Lower leg skin (tissue), 4 donors: ENCODE data around the gene ELP6. TPM values are rescaled to one million over a fixed set of nuclear protein-coding genes. Genes with fewer than 3 reads are reported as not detected.
"Not testable (repeated sequence)": the region's sequence is repeated elsewhere in the genome, so short reads cannot be mapped to it uniquely, and the experiment has no call there.

ENCODE experiments used
- DNase-seq, 2 donors: peaks; one replicate each; pipeline ENCODE4 v3.0.0-alpha.2; 2019; ENCODE audit warnings: low spot score in 2 of 2
- H3K4me3 ChIP-seq: fragments of 200-600 bp; sonication (generic); 2 replicates; pipeline ENCODE4 v1.5.1; 2017; ENCODE audit warnings: mild to moderate bottlenecking, low read depth; ENCODE audit not compliant: poor library complexity, severe bottlenecking
- CTCF ChIP-seq, 3 donors: fragments of 450-650 bp; IDR thresholded peaks; one replicate each; pipeline ENCODE4 v1.5.1; 2016; ENCODE audit warnings: antibody characterized with exemption in 3 of 3, mild to moderate bottlenecking in 3 of 3, moderate library complexity in 2 of 3
- POLR2A ChIP-seq, 2 donors: fragments of 450-650 bp; IDR thresholded peaks; one replicate each; pipeline ENCODE4 v1.6.1; 2016 to 2017; ENCODE audit warnings: antibody characterized with exemption in 2 of 2, mild to moderate bottlenecking in 1 of 2, moderate library complexity in 1 of 2
- WGBS, 2 donors: methylation state at CpG; one replicate each; pipeline ENCODE4 v1.1.5; 2018; 5-methylcytosine and 5-hydroxymethylcytosine counted together
- intact Hi-C: fragments of 100-400 bp; cut with DNase I; formaldehyde crosslinking; loops from one replicate; pipeline ENCODE4 v1.15.0; 2023; ENCODE audit warnings: low total_unique reads
- total RNA-seq, 4 donors: library from RNA; depleted of rRNA; stranded (reverse); fragments of >200 nt; gene quantifications; one replicate each; pipeline ENCODE4 v1.1.0, GENCODE V29; 2016

ELP6 gene
- total RNA-seq, 4 donors from 2014 or later: 17.8 to 24.0 (median 19.4) TPM

GRCh38 chr3:47473391-47473790 is 40.1 kb downstream of the ELP6 start:
- TF ChIP-seq CTCF (IDR thresholded peaks at IDR 0.05): no peak
- TF ChIP-seq POLR2A (IDR thresholded peaks at IDR 0.05): no peak
- H3K4me3 ChIP-seq: no peak overlapping the region
- 52 to 67% methylated on average over 3 of the region's 3 CpGs for WGBS, 2 donors
- intact Hi-C loops: no loop called here
- DNase-seq: peak; percentile 31 to 68

- WGBS, 2 donors: 83 to 88% methylated on average over 3 of the region's 3 CpGs
- intact Hi-C loops: no loop called here
- H3K4me3 ChIP-seq: no peak overlapping the region
- TF ChIP-seq POLR2A (IDR thresholded peaks at IDR 0.05) (no peak), CTCF (IDR thresholded peaks at IDR 0.05) (no peak)
- DNase-seq: no peak
These were observed 43.9 kb downstream of the ELP6 start for GRCh38 chr3:47469616-47470015.

- DNase-seq, H3K4me3 ChIP-seq, intact Hi-C loops: not testable (repeated sequence)
- 94 to 100% methylated on average over 1 of the region's 1 CpG for WGBS, 2 donors
These were observed 45.2 kb downstream of the ELP6 start for GRCh38 chr3:47468315-47468714.

GRCh38 chr3:47464588-47464987 is 48.9 kb downstream of the ELP6 start:
- 34 to 37% methylated on average over 1 of the region's 1 CpG for WGBS, 2 donors
- TF ChIP-seq CTCF (IDR thresholded peaks at IDR 0.05): no peak
- TF ChIP-seq POLR2A (IDR thresholded peaks at IDR 0.05): no peak
- H3K4me3 ChIP-seq: no peak overlapping the region
- DNase-seq: no peak
- intact Hi-C loops: no loop called here

- H3K4me3 ChIP-seq, DNase-seq, intact Hi-C loops: not testable (repeated sequence)
- 75 to 80% methylated on average over 9 of the region's 9 CpGs for WGBS, 2 donors
These were observed 53.9 kb downstream of the ELP6 start for GRCh38 chr3:47459534-47460085.

GRCh38 chr3:47456984-47457383 is 56.5 kb downstream of the ELP6 start:
- intact Hi-C loops: no loop called here

More at GRCh38 chr3:47456984-47457383, 56.5 kb downstream of the ELP6 start:
- TF ChIP-seq CTCF (IDR thresholded peaks at IDR 0.05) (no peak), POLR2A (IDR thresholded peaks at IDR 0.05) (no peak)
- no peak overlapping the region for H3K4me3 ChIP-seq
- DNase-seq: no peak
